RPMI7951 (cell line): ENCODE measurements around the gene DYNC1I2. TPM values are rescaled to one million over a fixed set of nuclear protein-coding genes. Genes with fewer than 3 reads are reported as not detected.
"Not testable (repeated sequence)": the region's sequence is repeated elsewhere in the genome, so short reads cannot be mapped to it uniquely, and the experiment has no call there.

Experiments used
- DNase-seq: peaks from one replicate; pipeline ENCODE4 v3.0.0-alpha.2; 2012; ENCODE audit warnings: low read depth
- total RNA-seq: library from RNA; depleted of rRNA; stranded (reverse); fragments of >200 nt; shearing (Covaris generic); gene quantifications from 2 replicates; pipeline ENCODE4 v1.2.3, GENCODE V29; 2014; rRNA removed

Gene DYNC1I2
- total RNA-seq, 1 experiment from 2014 or later = 178 TPM

GRCh38 chr2:171774581-171774980, 87.3 kb downstream of the DYNC1I2 start:
- not testable (repeated sequence) for DNase-seq

GRCh38 chr2:171778515-171778914, 91.2 kb downstream of the DYNC1I2 start:
- DNase-seq = no peak

- no peak for DNase-seq
Observed at GRCh38 chr2:171785450-171785849, 98.2 kb downstream of the DYNC1I2 start.

- no peak for DNase-seq
Observed at GRCh38 chr2:171787333-171788072, 100.2 kb downstream of the DYNC1I2 start.

- DNase-seq = no peak
Observed at GRCh38 chr2:171788316-171788993, 101.2 kb downstream of the DYNC1I2 start.

GRCh38 chr2:171789956-171790355, 102.7 kb downstream of the DYNC1I2 start:
- no peak for DNase-seq

- no peak for DNase-seq
Observed at GRCh38 chr2:171791361-171791760, 104.1 kb downstream of the DYNC1I2 start.

GRCh38 chr2:171792157-171792556, 104.9 kb downstream of the DYNC1I2 start:
- no peak for DNase-seq

GRCh38 chr2:171792886-171793580, 105.8 kb downstream of the DYNC1I2 start:
- no peak for DNase-seq

- peak; percentile 15 for DNase-seq
Observed at GRCh38 chr2:171793691-171794678, 106.7 kb downstream of the DYNC1I2 start.

- DNase-seq = no peak
Observed at GRCh38 chr2:171794918-171795317, 107.6 kb downstream of the DYNC1I2 start.

Other genes with a start within 250 kb of the DYNC1I2 start
- 125 and 139 TPM in 2 replicates for gene CYBRD1, start 165.0 kb upstream of the DYNC1I2 start, total RNA-seq
- gene SLC25A12, start 206.8 kb downstream of the DYNC1I2 start, total RNA-seq = 35.7 and 39.9 TPM in 2 replicates
- gene HAT1, start 235.0 kb downstream of the DYNC1I2 start, total RNA-seq = 140 and 164 TPM in 2 replicates